SK-N-MC (cell line): ENCODE measurements around the gene LRRC72.

Experiments
- EZH2 ChIP-seq: fragments of 200-600 bp; sonication (generic); IDR thresholded peaks from one replicate; pipeline ENCODE4 v1.6.1; 2017; ENCODE audit warnings: antibody characterized with exemption
- FOXP2 ChIP-seq: optimal IDR thresholded peaks from 2 replicates; pipeline ENCODE3; 2011; ENCODE audit warnings: mild to moderate bottlenecking, moderate library complexity; ENCODE audit not compliant: insufficient read depth; ENCODE audit errors: extremely low read length, control extremely low read depth
- POLR2AphosphoS5 ChIP-seq: IDR thresholded peaks from 2 replicates; pipeline ENCODE4 v1.6.1; 2012; ENCODE audit warnings: mild to moderate bottlenecking, low read depth, low read length, borderline replicate concordance

DNA sequence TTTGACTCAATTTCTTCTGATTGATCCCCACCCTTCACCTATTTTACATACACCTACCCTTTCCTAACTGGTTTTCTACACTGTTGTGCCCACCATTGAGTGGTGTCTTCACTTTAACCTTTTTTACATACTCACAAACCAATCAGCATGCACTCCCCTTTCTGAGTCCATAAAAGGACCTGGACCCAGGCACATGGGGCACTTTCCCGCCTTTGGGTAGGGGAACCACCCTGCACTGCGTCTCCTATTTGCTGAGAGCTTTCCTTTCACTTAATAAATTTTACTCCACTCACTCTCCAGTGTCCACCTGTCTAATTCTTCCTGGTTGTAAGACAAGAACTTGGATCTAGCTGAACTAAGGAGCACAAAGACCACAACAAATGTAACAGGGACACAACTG, 85.1 kb downstream of the LRRC72 start:
- no peak for TF ChIP-seq POLR2AphosphoS5
- TF ChIP-seq EZH2, result no peak
- no peak for TF ChIP-seq FOXP2
